IMR-90 (cell line): Measurements from ENCODE around the gene PIP4K2A. TPM values are rescaled to one million over a fixed set of nuclear protein-coding genes. Genes with fewer than 3 reads are reported as not detected.

ENCODE experiments used
- ATAC-seq: fragments of 200-7000 bp; cut with Tn5 transposase; 2 replicates; pipeline ENCODE4 v1.9.1; 2020; ENCODE audit warnings: low read depth, mild to moderate bottlenecking, moderate library complexity
- BruUV-seq: library from RNA; stranded (reverse); fragments of 400-500 nt; replicated peaks from 2 replicates; lab custom pipeline; 2021; lab: Mats Ljungman, UMichigan
- CTCF ChIA-PET: fragments of 300-600 bp; formaldehyde crosslinking; extraction: SDS; loops from one replicate; lab custom pipeline; 2021; ENCODE audit warnings: antibody characterized with exemption; lab: Yijun Ruan, JAX
- POLR2A ChIA-PET: fragments of 300-600 bp; sonication (Branson Sonifier 250); formaldehyde crosslinking; loops from one replicate; lab custom pipeline; 2022; ENCODE audit warnings: antibody characterized with exemption; ENCODE audit not compliant: unreplicated experiment; lab: Charles Lee
- DNase-seq: peaks from one replicate; pipeline ENCODE4 v3.0.0; 2013
- H2AFZ ChIP-seq: replicated peaks from 2 replicates; pipeline ENCODE3; 2013; ENCODE audit warnings: low read length, mild to moderate bottlenecking; ENCODE audit not compliant: poor library complexity
- H2AK5ac ChIP-seq: 2 replicates; pipeline ENCODE4 v1.6.1; 2013; ENCODE audit warnings: low read depth, low read length, inconsistent platforms
- H2AK9ac ChIP-seq: replicated peaks from 2 replicates; pipeline ENCODE3; 2013; ENCODE audit warnings: mild to moderate bottlenecking, low read depth, low read length, moderate library complexity; ENCODE audit not compliant: poor library complexity
- H2BK120ac ChIP-seq: 2 replicates; pipeline ENCODE4 v1.6.1; 2013; ENCODE audit warnings: low read depth, low read length, inconsistent platforms
- H2BK15ac ChIP-seq: 3 replicates; pipeline ENCODE4 v1.6.1; 2013; ENCODE audit warnings: low read depth, low read length, inconsistent platforms
- H2BK20ac ChIP-seq: 2 replicates; pipeline ENCODE4 v1.6.1; 2013; ENCODE audit warnings: low read depth, mild to moderate bottlenecking, inconsistent platforms, low read length, moderate library complexity
- H2BK5ac ChIP-seq: 2 replicates; pipeline ENCODE4 v1.6.1; 2013; ENCODE audit warnings: mild to moderate bottlenecking, low read depth, low read length, inconsistent platforms; ENCODE audit not compliant: poor library complexity, severe bottlenecking
- H3K14ac ChIP-seq: replicated peaks from 2 replicates; pipeline ENCODE4 v1.6.1; 2013; ENCODE audit warnings: low read depth, low read length, inconsistent platforms
- H3K18ac ChIP-seq: 2 replicates; pipeline ENCODE4 v1.6.1; 2013; ENCODE audit warnings: low read depth, low read length, control low read depth
- H3K23ac ChIP-seq: 2 replicates; pipeline ENCODE4 v1.6.1; 2013; ENCODE audit warnings: low read depth, low read length, inconsistent platforms
- H3K27ac ChIP-seq: 2 replicates; pipeline ENCODE4 v1.5.1; 2013; ENCODE audit warnings: mild to moderate bottlenecking, control low read depth, low read length; ENCODE audit not compliant: insufficient read depth
- H3K27me3 ChIP-seq: 2 replicates; pipeline ENCODE4 v1.6.1; 2013; ENCODE audit warnings: low read length; ENCODE audit not compliant: control insufficient read depth, insufficient read depth
- H3K36me3 ChIP-seq: 2 replicates; pipeline ENCODE4 v1.6.1; 2013; ENCODE audit warnings: low read length, mixed read lengths; ENCODE audit not compliant: control insufficient read depth, insufficient read depth
- H3K4ac ChIP-seq: 2 replicates; pipeline ENCODE4 v1.6.1; 2013; ENCODE audit warnings: low read depth, low read length, inconsistent platforms
- H3K4me1 ChIP-seq: 2 replicates; pipeline ENCODE4 v1.6.1; 2013; ENCODE audit warnings: low read length, mixed read lengths; ENCODE audit not compliant: control insufficient read depth, insufficient read depth
- H3K4me2 ChIP-seq: 2 replicates; pipeline ENCODE4 v1.6.1; 2013; ENCODE audit warnings: low read depth, mild to moderate bottlenecking, control low read depth, low read length, moderate library complexity
- H3K4me3 ChIP-seq: 2 replicates; pipeline ENCODE4 v1.5.1; 2013; ENCODE audit warnings: low read depth, mild to moderate bottlenecking, control low read depth, low read length, moderate library complexity; ENCODE audit not compliant: insufficient read depth
- H3K56ac ChIP-seq: 2 replicates; pipeline ENCODE4 v1.6.1; 2013; ENCODE audit warnings: low read length, inconsistent platforms; ENCODE audit not compliant: insufficient read depth; ENCODE audit errors: extremely low read depth
- H3K79me1 ChIP-seq, 2 experiments: 2 replicates each; pipeline ENCODE4 v1.6.1; 2013; ENCODE audit warnings: low read length in 2 of 2, inconsistent platforms in 1 of 2, low read depth in 1 of 2
- H3K9ac ChIP-seq: 2 replicates; pipeline ENCODE4 v1.6.1; 2013; ENCODE audit warnings: low read depth, low read length, control low read depth
- H3K9me1 ChIP-seq: 2 replicates; pipeline ENCODE4 v1.6.1; 2013; ENCODE audit warnings: low read length, inconsistent platforms; ENCODE audit not compliant: insufficient read depth
- H3K9me3 ChIP-seq: 2 replicates; pipeline ENCODE4 v1.6.1; 2013; ENCODE audit warnings: low read length; ENCODE audit not compliant: control insufficient read depth, insufficient read depth
- H4K20me1 ChIP-seq: 2 replicates; pipeline ENCODE4 v1.6.1; 2013; ENCODE audit warnings: low read length, inconsistent platforms; ENCODE audit not compliant: insufficient read depth
- H4K5ac ChIP-seq: 2 replicates; pipeline ENCODE4 v1.6.1; 2013; ENCODE audit warnings: mild to moderate bottlenecking, low read depth, low read length, control low read depth
- H4K8ac ChIP-seq, 2 experiments: 2 replicates each; pipeline ENCODE4 v1.6.1; 2013; ENCODE audit warnings: low read depth in 2 of 2, low read length in 2 of 2, control low read depth in 1 of 2, inconsistent platforms in 1 of 2
- H4K91ac ChIP-seq: 2 replicates; pipeline ENCODE4 v1.6.1; 2013; ENCODE audit warnings: low read depth, low read length, inconsistent platforms; ENCODE audit not compliant: insufficient read depth
- BHLHE40 ChIP-seq: fragments of 150-350 bp; IDR thresholded peaks from 2 replicates; pipeline ENCODE4 v1.6.1; 2016; ENCODE audit warnings: mild to moderate bottlenecking, low read depth, low read length
- CEBPB ChIP-seq: IDR thresholded peaks from 2 replicates; pipeline ENCODE4 v1.6.1; 2012; ENCODE audit warnings: low read depth, low read length, improper control_type of control experiment
- CHD1 ChIP-seq: IDR thresholded peaks from 2 replicates; pipeline ENCODE4 v1.6.1; 2012; ENCODE audit warnings: low read depth, low read length, improper control_type of control experiment
- CTCF ChIP-seq: conservative IDR thresholded peaks from 2 replicates; pipeline ENCODE4 v1.5.1; 2012; ENCODE audit warnings: mild to moderate bottlenecking, low read depth, low read length, improper control_type of control experiment
- ELK1 ChIP-seq: fragments of 150-350 bp; IDR thresholded peaks from 2 replicates; pipeline ENCODE4 v1.6.1; 2016; ENCODE audit warnings: low read depth, mild to moderate bottlenecking, low read length, moderate library complexity, borderline replicate concordance
- FOS ChIP-seq: fragments of 150-350 bp; IDR thresholded peaks from 2 replicates; pipeline ENCODE4 v1.6.1; 2016; ENCODE audit warnings: low read depth, low read length
- MAFK ChIP-seq: IDR thresholded peaks from 2 replicates; pipeline ENCODE4 v1.6.1; 2012; ENCODE audit warnings: low read depth, low read length, improper control_type of control experiment
- MAZ ChIP-seq: IDR thresholded peaks from 2 replicates; pipeline ENCODE4 v1.6.1; 2012; ENCODE audit warnings: low read depth, mild to moderate bottlenecking, low read length, improper control_type of control experiment, moderate library complexity, borderline replicate concordance
- POLR2A ChIP-seq: IDR thresholded peaks from 2 replicates; pipeline ENCODE4 v1.6.1; 2012; ENCODE audit warnings: mild to moderate bottlenecking, low read depth, low read length
- RCOR1 ChIP-seq: IDR thresholded peaks from 2 replicates; pipeline ENCODE4 v1.6.1; 2012; ENCODE audit warnings: mild to moderate bottlenecking, low read length, improper control_type of control experiment; ENCODE audit not compliant: insufficient replicate concordance
- RFX5 ChIP-seq: IDR thresholded peaks from 2 replicates; pipeline ENCODE4 v1.8.0; 2012; ENCODE audit warnings: low read depth, mild to moderate bottlenecking, low read length, moderate library complexity
- SMC3 ChIP-seq: fragments of 150-350 bp; IDR thresholded peaks from 2 replicates; pipeline ENCODE4 v1.6.1; 2016; ENCODE audit warnings: low read depth, mild to moderate bottlenecking, antibody characterized with exemption, low read length, moderate library complexity
- USF2 ChIP-seq: fragments of 150-350 bp; IDR thresholded peaks from 2 replicates; pipeline ENCODE4 v1.6.1; 2017; ENCODE audit warnings: mild to moderate bottlenecking, antibody characterized with exemption, low read length, low read depth
- WGBS, 2 experiments: methylation state at CpG; one replicate each; pipeline versions ENCODE4 v1.1.5 to v1.1.7; 2013; ENCODE audit warnings: missing lambda C conversion rate in 2 of 2; ENCODE audit not compliant: insufficient read length in 1 of 2; ENCODE audit errors: extremely low coverage in 2 of 2; 5-methylcytosine and 5-hydroxymethylcytosine counted together
- dilution Hi-C: fragments of 300-500 bp; cut with HindIII; formaldehyde crosslinking; loops from one replicate; pipeline ENCODE4 v1.14.3; 2018; ENCODE audit warnings: low sequenced_read_pairs; ENCODE audit not compliant: unreplicated experiment
- in situ Hi-C: fragments of 300-500 bp; cut with MboI; formaldehyde crosslinking; loops from 3 replicates; pipeline ENCODE4 v1.14.3; 2019; ENCODE audit warnings: low sequenced_read_pairs, inconsistent platforms, mixed read lengths
- intact Hi-C: fragments of 100-400 bp; cut with micrococcal nuclease; formaldehyde crosslinking; loops from 2 replicates; pipeline ENCODE4 v1.10.0; 2022
- polyA plus RNA-seq, 3 experiments: library from polyadenylated mRNA; depleted of rRNA; stranded (reverse); fragments of >200 nt; gene quantifications; 2 replicates each; pipeline ENCODE4 v1.2.3, GENCODE V29; 2012; ENCODE audit warnings: low replicate concordance in 1 of 3
- total RNA-seq: library from RNA; depleted of rRNA; stranded (reverse); fragments of >200 nt; gene quantifications from 2 replicates; pipeline ENCODE4 v1.2.3, GENCODE V29; 2012

Gene PIP4K2A
- total and polyA plus RNA-seq, 2 of the 4 experiments (the other 2 are of a cell fraction): 9.8 to 18.1 TPM

GRCh38 chr10:22640359-22640758 lies 74.0 kb downstream of the PIP4K2A start:
- Histone ChIP-seq H4K5ac (no peak overlapping the region), H3K9me1 (peaks cover 8% of the 10 kb centered on the region; the same call in 1 of the 2 replicates), H2AFZ (no peak overlapping the region), H3K79me1 (peaks cover 33 to 71% of the 10 kb centered on the region in 2 experiments), H2BK5ac (no peak overlapping the region), H3K56ac (no peak overlapping the region), H3K4me3 (no peak overlapping the region), H3K36me3 (no peaks in the 10 kb centered on the region), H4K8ac (no peak overlapping the region), H2AK5ac (no peak overlapping the region), H3K27ac (no peak overlapping the region), H3K14ac (no peak overlapping the region), H3K27me3 (no peaks in the 10 kb centered on the region), H3K9ac (no peak overlapping the region), H3K4ac (no peak overlapping the region), H2AK9ac (no peak overlapping the region), H3K18ac (no peak overlapping the region), H3K9me3 (no peaks in the 10 kb centered on the region), H4K91ac (no peak overlapping the region), H2BK15ac (no peak overlapping the region), H3K23ac (no peak overlapping the region), H2BK120ac (no peak overlapping the region), H3K4me2 (no peak overlapping the region), H2BK20ac (no peak overlapping the region), H4K20me1 (peaks cover 17% of the 10 kb centered on the region; the same call in 1 of the 2 replicates), H3K4me1 (peaks cover 3% of the 10 kb centered on the region)
- dilution Hi-C loops: no loop called here
- in situ Hi-C loops: no loop called here
- ChIA-PET POLR2A (no interaction called here), CTCF (no interaction called here)
- 100% methylated on average over 2 of the region's 6 CpGs; no CpG with 5 or more reads in 1 of the 2 experiments for WGBS, 2 experiments
- DNase-seq: no peak
- BruUV-seq: no TSS peak
- TF ChIP-seq POLR2A (no peak), MAZ (no peak), RCOR1 (no peak), USF2 (no peak), CTCF (no peak), ELK1 (no peak), RFX5 (no peak), FOS (no peak), CHD1 (no peak), SMC3 (no peak), MAFK (no peak), BHLHE40 (no peak), CEBPB (no peak)
- intact Hi-C loops: no loop called here
- no peak for ATAC-seq
